Measurements from ENCODE around the gene ATRN.

Gene ATRN

DNA sequence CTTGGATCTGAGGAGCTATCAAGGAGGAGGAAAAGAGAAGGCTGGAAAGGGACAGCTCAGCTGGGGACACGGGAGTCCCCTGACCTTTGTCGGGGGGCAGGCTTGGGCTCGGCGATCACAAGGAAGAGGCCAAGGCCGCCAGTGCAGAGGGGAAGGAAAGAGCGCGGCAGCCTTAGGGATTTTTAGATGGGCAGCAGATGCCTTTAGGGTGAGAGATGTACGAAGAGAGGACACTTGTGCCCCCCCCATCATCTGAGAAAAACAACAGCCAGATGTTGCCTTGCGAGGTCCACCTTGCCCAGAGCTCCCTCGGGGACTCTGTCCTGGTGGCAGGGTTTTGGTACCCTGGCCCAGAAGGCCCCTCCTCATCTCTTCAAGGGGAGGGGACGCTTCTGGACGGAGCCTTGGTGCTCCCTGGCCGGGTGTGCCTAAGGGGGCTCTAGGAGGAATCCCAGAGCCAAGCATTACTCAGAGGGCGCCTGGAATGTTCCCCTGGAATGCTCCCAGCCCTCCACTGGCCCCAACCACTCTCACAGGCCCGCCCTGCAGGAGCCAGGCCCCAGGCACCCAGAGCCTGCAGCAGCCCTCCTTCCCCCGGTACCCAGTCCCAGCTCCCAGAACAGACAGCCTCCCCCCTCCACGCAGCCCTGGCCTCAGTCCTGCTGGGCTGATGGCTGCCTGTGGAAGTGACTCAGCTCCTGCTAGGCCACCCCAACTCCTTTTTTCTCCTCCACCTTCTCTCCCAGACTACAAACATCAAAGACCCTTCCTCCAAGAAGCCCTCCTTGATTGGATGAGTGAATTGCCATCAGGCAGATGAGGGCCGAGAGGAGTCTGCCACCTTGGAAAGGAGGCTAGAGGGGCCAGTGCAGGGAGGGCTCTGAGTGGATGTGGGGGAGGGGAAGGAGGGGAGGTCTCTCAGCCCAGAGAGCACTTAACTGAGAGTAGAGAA lies 209.2 kb downstream of the ATRN start:
- no peak for DNase-seq

DNA sequence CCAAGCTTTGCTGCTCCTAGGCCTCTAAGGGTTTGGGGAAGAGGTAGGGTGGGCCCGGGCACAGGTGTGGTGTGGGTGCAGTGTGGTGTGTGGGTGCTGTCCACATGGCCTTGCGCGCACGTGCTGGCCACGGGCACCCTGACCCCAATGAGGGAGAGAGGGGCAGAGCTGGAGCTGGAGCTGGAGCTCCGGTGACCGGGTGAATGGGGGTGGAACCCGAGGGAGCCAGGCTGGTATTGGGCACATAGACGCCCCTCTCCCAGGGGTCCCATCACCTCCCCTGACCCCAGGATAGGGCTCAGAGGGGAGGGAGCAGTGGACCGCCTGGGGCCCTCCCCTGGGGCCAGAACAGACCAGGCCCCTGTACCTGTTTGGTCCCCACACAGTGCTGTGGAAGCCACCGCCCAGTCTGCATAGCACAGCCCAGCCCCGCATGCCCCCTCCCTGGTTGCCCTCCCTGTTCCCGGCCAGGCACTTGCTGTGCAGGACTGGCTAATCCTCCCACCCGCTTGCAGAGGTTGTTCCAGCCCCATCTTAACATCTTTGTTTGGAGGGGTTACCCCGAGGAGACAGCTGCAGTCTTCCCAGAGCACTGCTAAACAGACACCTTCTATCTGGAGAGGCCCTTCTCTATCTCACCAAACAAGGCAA lies 210.0 kb downstream of the ATRN start:
- no peak for DNase-seq

DNA sequence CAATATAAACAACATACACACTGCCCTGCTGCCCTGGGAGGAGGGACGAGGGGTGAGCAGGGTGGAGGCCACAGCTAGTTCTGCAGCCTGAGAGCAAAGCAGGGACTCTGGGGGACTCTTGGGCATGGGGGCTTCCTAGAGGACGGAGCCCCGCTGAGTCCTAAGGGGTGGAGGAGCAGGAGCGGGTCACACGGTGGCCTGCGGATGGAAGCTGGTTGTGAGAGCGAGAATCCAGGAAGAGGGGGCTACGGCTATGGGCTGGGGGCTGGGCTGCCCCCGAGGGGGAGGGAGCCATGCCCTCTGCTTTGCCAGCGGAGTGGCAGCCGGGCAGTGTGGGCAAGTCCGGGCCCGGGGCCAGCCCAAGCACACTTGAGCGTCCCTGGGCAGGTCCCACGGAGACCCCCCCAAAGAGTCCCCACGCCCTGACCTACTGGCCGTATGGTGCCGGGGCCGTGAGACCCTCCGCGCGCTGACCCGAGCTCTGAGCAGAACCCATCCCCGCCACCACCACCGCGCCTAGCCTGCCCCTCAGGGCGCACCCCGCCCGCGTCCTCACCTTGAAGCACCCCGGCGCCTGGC lies 210.6 kb downstream of the ATRN start:
- DNase-seq, result no peak

GRCh38 chr20:3681931-3682781 lies 211.3 kb downstream of the ATRN start, which contains the start of gene ADAM33:
ADAM33 (minus strand) TSS chr20:3682010; CDS start chr20:3682004, 6 bp downstream.
- DNase-seq, result no peak

- DNase-seq, result no peak
Measured at GRCh38 chr20:3685341-3685740, 214.5 kb downstream of the ATRN start.

- DNase-seq, result no peak
Measured at GRCh38 chr20:3686421-3686820, 215.6 kb downstream of the ATRN start.

- DNase-seq, result no peak
Measured at GRCh38 chr20:3686867-3687321, 216.1 kb downstream of the ATRN start.

- DNase-seq, result no peak
Measured at GRCh38 chr20:3687655-3688054, 216.8 kb downstream of the ATRN start.

- DNase-seq, result no peak
Measured at GRCh38 chr20:3689978-3690377, 219.2 kb downstream of the ATRN start.

- DNase-seq, result no peak
Measured at GRCh38 chr20:3690413-3690812, 219.6 kb downstream of the ATRN start.

- DNase-seq, result no peak
Measured at GRCh38 chr20:3691306-3691705, 220.5 kb downstream of the ATRN start.

DNA sequence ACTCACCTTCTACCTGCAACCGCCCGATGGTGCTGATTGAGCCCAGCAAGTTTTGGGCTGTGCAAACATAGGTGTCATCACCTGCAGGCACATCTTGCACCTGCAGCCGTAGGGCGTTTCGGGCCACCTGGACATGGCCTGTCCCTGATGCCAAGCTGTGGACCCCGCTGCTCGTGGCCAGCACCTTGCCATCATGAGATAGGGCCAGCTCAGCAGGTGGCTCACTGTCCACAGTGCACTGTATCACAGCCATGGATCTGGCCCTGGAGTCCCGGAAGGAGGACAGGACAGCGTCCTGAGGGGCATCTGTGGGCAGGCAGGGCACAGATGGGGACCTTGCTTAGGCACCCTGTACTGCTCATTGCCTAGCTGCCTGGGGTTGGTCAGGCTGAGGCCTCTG lies 221.1 kb downstream of the ATRN start:
- DNase-seq, result no peak

- no peak for DNase-seq
Measured at GRCh38 chr20:3692706-3693294, 222.0 kb downstream of the ATRN start.

GRCh38 chr20:3693376-3693775 lies 222.6 kb downstream of the ATRN start:
- no peak for DNase-seq

DNA sequence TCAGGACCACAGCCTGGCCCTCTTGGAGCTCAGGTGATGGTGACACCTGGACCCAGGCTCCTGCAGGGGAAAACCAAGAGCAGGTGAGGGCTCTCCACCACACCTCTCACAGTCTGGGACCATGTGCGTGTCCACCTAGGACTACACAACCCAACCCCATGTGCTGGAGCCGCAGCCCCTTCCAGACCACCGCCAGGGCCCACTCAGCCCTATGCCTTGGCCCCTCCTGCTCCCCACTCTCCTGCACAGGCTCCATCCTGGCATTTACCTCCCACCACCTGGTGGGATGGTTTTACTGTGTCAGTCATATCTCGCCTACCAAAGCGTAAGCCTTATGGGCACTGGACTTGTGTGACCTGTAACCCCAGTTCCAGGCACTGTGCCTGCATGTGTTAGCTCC lies 224.0 kb downstream of the ATRN start:
- no peak for DNase-seq

GRCh38 chr20:3696200-3696599 lies 225.4 kb downstream of the ATRN start:
- no peak for DNase-seq

GRCh38 chr20:3696745-3697587 lies 226.1 kb downstream of the ATRN start:
- DNase-seq, result no peak

DNA sequence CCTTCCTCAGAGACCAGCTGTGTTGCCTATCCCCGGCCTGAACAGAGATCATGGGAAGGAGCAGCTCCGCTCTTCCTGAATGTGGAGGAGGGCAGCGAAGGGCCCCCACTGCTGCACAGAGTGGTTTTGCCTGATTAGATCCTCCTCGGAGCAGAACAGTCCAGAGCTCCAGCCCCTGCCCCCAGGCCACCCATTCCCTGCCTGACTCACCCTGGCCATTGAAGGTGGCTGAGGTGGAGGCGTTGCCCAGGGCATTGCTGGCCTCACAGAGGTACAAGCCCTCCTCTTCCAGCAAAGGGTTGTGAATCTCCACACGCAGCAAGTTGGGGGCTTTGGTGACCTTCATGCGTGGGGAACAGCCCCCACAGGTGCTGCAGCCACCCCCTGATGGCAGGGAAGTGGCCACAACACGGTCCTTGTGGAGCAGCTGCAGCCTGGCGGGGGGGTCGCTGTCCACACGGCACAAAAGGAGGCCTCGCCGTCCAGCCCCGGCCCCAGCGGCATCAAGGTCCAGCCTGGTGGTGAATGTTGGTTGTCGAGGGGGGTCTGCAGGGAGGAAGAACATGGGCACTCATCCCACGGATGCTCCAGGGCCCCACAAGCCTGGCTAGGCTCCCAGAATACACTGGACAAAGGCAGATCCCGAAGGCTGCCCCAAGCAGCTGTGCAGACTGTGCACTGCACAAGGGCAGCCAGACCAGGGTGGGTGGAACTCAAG lies 226.9 kb downstream of the ATRN start:
- DNase-seq, result no peak

DNA sequence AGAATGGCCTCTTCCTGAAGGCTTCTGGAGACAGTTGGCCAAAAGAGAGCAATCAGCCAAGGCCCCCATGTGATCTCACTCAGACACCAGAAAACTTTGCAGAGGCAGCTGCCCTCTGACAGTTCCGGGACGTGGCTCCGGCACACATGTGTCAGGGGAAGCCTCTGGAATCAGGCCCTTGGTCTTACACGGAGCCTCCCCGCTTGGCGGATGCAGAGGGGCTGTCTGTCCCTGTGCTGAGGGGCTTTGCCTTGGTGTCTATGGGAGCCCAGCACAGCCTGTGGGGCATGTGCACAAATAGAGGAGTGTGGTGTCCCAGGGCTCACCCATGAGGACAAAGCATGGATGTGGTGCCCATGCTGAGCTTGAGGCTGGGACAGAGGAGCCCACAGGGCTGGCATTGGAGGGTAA lies 227.8 kb downstream of the ATRN start:
- no peak for DNase-seq

- DNase-seq, result no peak
Measured at GRCh38 chr20:3699037-3699436, 228.2 kb downstream of the ATRN start.
